Right lobe of liver (tissue), 4 donors: ENCODE results near the gene PYGB.

Source experiments
- CTCF ChIP-seq, 4 donors: fragments of 200-600 bp in 3 of 4; fragments of 450-650 bp in 1 of 4; IDR thresholded peaks; one replicate each; pipeline versions ENCODE4 v1.5.1 to v1.8.0; 2016 to 2022; ENCODE audit warnings: antibody characterized with exemption in 4 of 4, mild to moderate bottlenecking in 2 of 4
- POLR2A ChIP-seq: fragments of 450-650 bp; IDR thresholded peaks from one replicate; pipeline ENCODE4 v1.6.1; 2017; ENCODE audit warnings: antibody characterized with exemption, mild to moderate bottlenecking
- donor health status: DM: no; HTN: no; CAD: no.
- donor health status: DM: no; HTN: no; CAD: no.
- donor health status: DM: no; HTN: yes; CAD: no.

DNA sequence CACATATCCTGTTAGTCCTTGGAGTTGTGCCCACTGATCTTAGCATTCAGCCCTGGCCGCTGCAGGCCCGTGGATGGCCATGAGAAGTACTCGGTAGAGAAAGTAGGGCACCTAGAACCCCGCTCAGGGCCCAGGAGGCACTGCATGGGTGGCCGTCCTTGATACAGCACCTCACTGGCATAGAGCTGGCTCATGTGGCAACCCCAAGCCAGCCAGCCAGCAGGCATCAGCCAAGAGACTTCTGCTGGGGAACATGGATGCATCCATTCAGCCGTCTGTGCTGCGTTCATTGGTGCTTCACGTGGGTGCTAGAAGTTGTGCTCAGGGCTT lies 10.6 kb downstream of the PYGB start:
- TF ChIP-seq POLR2A (no peak), CTCF (IDR thresholded peaks at IDR 0.05) (no peak)
